ENCODE data around the gene ICAM4.

The ICAM4 gene

DNA sequence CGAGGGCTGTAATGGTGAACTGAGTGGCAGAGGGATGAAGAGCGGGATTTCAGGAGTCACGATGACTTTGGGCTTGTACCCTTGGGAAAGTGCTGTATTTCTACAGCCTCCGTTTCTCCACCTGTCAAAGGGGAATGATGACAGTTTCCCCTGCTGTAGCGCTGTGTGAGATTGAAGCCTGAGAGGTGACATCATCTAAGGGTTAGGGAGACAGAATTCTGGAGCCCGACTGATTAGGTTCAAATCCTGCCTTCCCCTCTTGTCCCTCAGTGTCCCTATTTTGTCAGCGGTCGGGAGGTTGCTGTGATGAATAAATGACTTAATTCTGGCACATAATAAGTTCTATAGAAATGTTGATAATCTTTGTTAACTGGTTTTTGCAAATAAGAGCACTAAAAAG, 34.0 kb upstream of the ICAM4 start:
- ATAC-seq: no peak
- TF ChIP-seq, protein P1, sequence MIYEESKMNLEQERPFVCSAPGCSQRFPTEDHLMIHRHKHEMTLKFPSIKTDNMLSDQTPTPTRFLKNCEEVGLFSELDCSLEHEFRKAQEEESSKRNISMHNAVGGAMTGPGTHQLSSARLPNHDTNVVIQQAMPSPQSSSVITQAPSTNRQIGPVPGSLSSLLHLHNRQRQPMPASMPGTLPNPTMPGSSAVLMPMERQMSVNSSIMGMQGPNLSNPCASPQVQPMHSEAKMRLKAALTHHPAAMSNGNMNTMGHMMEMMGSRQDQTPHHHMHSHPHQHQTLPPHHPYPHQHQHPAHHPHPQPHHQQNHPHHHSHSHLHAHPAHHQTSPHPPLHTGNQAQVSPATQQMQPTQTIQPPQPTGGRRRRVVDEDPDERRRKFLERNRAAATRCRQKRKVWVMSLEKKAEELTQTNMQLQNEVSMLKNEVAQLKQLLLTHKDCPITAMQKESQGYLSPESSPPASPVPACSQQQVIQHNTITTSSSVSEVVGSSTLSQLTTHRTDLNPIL (CRISPR knock-in tag; IDR thresholded peaks at IDR 0.05; ENCODE audit: low read depth): no peak
- TF ChIP-seq ZNF70 (CRISPR knock-in tag; IDR thresholded peaks at IDR 0.05): no peak
- no peak for TF ChIP-seq PPARA (CRISPR knock-in tag; IDR thresholded peaks at IDR 0.05; ENCODE audit: borderline replicate concordance)
- TF ChIP-seq ZC3H10 (CRISPR knock-in tag; IDR thresholded peaks at IDR 0.05): no peak
- no peak for TF ChIP-seq ESRRG (CRISPR knock-in tag; IDR thresholded peaks at IDR 0.05)

GRCh38 chr19:10254244-10254643, 32.5 kb upstream of the ICAM4 start:
- TF ChIP-seq ZFP3 (CRISPR knock-in tag; IDR thresholded peaks at IDR 0.05) (no peak), ESRRG (CRISPR knock-in tag; IDR thresholded peaks at IDR 0.05) (no peak), RARB (CRISPR knock-in tag; IDR thresholded peaks at IDR 0.05) (no peak)
- no peak for ATAC-seq

GRCh38 chr19:10255358-10255757, 31.4 kb upstream of the ICAM4 start:
- TF ChIP-seq, protein P2, sequence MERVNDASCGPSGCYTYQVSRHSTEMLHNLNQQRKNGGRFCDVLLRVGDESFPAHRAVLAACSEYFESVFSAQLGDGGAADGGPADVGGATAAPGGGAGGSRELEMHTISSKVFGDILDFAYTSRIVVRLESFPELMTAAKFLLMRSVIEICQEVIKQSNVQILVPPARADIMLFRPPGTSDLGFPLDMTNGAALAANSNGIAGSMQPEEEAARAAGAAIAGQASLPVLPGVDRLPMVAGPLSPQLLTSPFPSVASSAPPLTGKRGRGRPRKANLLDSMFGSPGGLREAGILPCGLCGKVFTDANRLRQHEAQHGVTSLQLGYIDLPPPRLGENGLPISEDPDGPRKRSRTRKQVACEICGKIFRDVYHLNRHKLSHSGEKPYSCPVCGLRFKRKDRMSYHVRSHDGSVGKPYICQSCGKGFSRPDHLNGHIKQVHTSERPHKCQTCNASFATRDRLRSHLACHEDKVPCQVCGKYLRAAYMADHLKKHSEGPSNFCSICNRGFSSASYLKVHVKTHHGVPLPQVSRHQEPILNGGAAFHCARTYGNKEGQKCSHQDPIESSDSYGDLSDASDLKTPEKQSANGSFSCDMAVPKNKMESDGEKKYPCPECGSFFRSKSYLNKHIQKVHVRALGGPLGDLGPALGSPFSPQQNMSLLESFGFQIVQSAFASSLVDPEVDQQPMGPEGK (CRISPR knock-in tag; IDR thresholded peaks at IDR 0.05; ENCODE audit: borderline replicate concordance): no peak
- TF ChIP-seq TOX (CRISPR knock-in tag; IDR thresholded peaks at IDR 0.05; ENCODE audit: borderline replicate concordance) (no peak), RARB (CRISPR knock-in tag; IDR thresholded peaks at IDR 0.05) (no peak), ZNF70 (CRISPR knock-in tag; IDR thresholded peaks at IDR 0.05) (no peak), ESRRG (CRISPR knock-in tag; IDR thresholded peaks at IDR 0.05) (no peak), ARNTL (CRISPR knock-in tag; IDR thresholded peaks at IDR 0.05; ENCODE audit: borderline replicate concordance, low read depth) (no peak), ISL1 (CRISPR knock-in tag; IDR thresholded peaks at IDR 0.05) (no peak), SNAI2 (CRISPR knock-in tag; IDR thresholded peaks at IDR 0.05) (no peak), CSDC2 (CRISPR knock-in tag; IDR thresholded peaks at IDR 0.05) (no peak), GLIS3 (CRISPR knock-in tag; IDR thresholded peaks at IDR 0.05) (no peak), ZC3H10 (CRISPR knock-in tag; IDR thresholded peaks at IDR 0.05) (no peak), TCF4 (CRISPR knock-in tag; IDR thresholded peaks at IDR 0.05; ENCODE audit: borderline replicate concordance) (no peak), ZNF565 (CRISPR knock-in tag; conservative IDR thresholded peaks at IDR 0.05; ENCODE audit: low read depth) (no peak), PPARA (CRISPR knock-in tag; IDR thresholded peaks at IDR 0.05; ENCODE audit: borderline replicate concordance) (no peak), BACH2 (CRISPR knock-in tag; IDR thresholded peaks at IDR 0.05; ENCODE audit: borderline replicate concordance) (no peak), POU6F1 (CRISPR knock-in tag; IDR thresholded peaks at IDR 0.05; ENCODE audit: borderline replicate concordance, low read depth) (no peak)
- TF ChIP-seq, protein P3, sequence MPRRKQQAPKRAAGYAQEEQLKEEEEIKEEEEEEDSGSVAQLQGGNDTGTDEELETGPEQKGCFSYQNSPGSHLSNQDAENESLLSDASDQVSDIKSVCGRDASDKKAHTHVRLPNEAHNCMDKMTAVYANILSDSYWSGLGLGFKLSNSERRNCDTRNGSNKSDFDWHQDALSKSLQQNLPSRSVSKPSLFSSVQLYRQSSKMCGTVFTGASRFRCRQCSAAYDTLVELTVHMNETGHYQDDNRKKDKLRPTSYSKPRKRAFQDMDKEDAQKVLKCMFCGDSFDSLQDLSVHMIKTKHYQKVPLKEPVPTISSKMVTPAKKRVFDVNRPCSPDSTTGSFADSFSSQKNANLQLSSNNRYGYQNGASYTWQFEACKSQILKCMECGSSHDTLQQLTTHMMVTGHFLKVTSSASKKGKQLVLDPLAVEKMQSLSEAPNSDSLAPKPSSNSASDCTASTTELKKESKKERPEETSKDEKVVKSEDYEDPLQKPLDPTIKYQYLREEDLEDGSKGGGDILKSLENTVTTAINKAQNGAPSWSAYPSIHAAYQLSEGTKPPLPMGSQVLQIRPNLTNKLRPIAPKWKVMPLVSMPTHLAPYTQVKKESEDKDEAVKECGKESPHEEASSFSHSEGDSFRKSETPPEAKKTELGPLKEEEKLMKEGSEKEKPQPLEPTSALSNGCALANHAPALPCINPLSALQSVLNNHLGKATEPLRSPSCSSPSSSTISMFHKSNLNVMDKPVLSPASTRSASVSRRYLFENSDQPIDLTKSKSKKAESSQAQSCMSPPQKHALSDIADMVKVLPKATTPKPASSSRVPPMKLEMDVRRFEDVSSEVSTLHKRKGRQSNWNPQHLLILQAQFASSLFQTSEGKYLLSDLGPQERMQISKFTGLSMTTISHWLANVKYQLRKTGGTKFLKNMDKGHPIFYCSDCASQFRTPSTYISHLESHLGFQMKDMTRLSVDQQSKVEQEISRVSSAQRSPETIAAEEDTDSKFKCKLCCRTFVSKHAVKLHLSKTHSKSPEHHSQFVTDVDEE (CRISPR knock-in tag; IDR thresholded peaks at IDR 0.05): no peak
- TF ChIP-seq, protein P1 (CRISPR knock-in tag; IDR thresholded peaks at IDR 0.05; ENCODE audit: low read depth): no peak

DNA sequence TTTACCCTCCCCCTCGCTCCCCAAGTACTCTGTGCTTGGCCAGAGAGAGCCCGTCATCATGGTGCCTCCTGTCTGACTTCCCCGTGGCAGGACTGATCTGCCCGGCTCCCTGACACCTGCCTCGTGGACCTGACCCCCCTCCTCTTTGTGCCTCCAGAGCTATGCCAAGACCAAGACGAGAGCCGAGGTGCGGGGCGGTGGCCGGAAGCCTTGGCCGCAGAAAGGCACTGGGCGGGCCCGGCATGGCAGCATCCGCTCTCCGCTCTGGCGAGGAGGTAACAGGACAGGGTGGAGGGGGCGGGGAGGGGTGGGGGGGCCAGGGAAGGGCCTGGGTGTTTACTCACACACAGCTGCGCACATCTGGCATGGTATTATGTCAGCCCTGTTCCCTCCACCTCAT, 30.2 kb upstream of the ICAM4 start:
- no peak for TF ChIP-seq ISL1 (CRISPR knock-in tag; IDR thresholded peaks at IDR 0.05)
- no peak for TF ChIP-seq TCF4 (CRISPR knock-in tag; IDR thresholded peaks at IDR 0.05; ENCODE audit: borderline replicate concordance)
- no peak for TF ChIP-seq GLIS3 (CRISPR knock-in tag; IDR thresholded peaks at IDR 0.05)
- no peak for TF ChIP-seq ZNF8 (CRISPR knock-in tag; IDR thresholded peaks at IDR 0.05)
- TF ChIP-seq, protein P2 (CRISPR knock-in tag; IDR thresholded peaks at IDR 0.05; ENCODE audit: borderline replicate concordance): no peak
- ATAC-seq: no peak

More at GRCh38 chr19:10255358-10255757, 31.4 kb upstream of the ICAM4 start:
- no peak for ATAC-seq
